Stimulated activated CD4-positive, alpha-beta T cell treated with anti-CD3 and anti-CD28 coated beads, Interleukin-12 subunit alpha, Interleukin-12 subunit beta, amount 100 ng/mL, for 48 hours (primary cell): ENCODE results near the gene RAB33B.

ENCODE experiments used
- DNase-seq, 3 donors: peaks; one replicate each; pipeline ENCODE4 v3.0.0-alpha.2; 2020; ENCODE audit warnings: low read depth in 2 of 3, low spot score in 1 of 3

The RAB33B gene

DNA sequence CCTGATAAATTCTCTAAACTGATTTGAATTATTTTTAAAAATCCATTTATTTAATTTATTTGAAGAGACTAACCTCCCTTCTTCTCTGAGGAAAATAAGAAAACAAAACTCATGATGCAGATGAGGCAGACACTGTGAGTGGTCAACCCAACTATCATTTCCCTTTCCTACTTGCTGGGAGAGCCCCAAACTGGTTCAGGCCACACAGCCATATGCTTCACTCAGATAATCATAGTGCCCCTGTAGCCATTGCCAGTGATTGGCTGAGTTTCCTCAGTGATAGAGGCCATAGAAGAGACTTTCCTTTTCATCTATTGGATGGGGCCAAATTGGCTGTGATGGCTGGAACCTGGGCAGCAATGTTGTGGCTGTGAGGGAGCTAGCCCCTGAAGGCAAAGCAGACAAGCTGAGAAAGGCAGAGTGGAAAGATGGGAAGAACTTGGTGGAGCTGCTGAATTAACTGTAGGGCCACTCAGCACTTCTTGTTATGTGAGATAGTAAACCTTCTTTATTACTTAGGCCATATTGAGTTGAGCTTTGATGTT, 49.8 kb downstream of the RAB33B start:
- no peak for DNase-seq

- no peak for DNase-seq
Observed at GRCh38 chr4:139506774-139507173, 52.9 kb downstream of the RAB33B start.

- no peak for DNase-seq
Observed at GRCh38 chr4:139508581-139509237, 54.8 kb downstream of the RAB33B start.

DNA sequence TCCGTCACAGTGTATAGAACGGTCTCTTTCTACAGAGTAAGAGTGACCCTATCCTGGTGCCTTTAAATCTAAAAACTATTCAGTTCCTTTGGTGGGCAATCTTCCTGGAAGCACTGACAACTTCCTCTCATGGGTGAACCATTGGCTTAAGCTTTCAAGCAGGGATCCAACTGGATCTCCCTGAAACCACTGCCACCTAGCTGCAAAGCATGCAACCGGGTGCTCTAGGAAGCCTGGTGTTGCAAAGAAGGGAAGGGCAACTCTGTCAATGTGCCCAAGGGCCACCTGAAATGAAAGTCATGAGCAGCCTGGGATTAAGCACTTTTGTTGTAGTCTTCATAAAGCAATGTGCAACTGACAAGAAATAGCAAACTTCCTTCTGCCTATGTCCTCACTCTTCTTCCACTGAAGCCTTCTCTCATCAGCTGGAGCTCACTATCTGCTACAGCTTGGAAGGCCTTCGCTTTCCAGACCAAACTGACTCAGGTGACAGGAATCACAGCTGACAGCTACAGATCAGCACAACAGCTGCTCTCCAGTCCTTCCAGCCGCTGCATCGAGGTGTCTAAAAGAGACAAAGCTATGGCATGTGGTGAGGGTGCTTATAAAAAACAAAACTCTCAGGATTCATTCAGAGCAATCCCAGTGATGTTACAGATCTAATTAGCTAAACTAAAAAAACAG, 55.9 kb downstream of the RAB33B start:
- no peak for DNase-seq

DNA sequence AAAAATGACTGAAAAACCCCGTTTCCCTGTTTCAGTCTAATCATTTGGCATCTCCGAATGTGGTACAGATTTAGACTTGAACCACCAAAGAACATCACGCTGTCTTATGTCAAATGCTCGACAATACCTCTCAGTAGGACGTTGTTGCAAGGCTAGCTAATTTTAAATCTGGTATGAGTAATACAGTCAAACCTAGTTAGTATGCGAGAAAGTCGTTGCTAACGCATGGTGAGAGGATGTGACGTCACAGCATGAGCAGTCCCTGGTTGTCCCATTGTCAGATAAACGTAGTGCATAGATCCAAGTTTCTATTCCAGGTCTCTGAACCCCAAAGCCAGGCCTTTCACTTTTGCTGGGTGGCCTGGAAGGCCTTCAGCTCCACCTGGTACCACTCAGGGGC, 57.4 kb downstream of the RAB33B start:
- no peak for DNase-seq

DNA sequence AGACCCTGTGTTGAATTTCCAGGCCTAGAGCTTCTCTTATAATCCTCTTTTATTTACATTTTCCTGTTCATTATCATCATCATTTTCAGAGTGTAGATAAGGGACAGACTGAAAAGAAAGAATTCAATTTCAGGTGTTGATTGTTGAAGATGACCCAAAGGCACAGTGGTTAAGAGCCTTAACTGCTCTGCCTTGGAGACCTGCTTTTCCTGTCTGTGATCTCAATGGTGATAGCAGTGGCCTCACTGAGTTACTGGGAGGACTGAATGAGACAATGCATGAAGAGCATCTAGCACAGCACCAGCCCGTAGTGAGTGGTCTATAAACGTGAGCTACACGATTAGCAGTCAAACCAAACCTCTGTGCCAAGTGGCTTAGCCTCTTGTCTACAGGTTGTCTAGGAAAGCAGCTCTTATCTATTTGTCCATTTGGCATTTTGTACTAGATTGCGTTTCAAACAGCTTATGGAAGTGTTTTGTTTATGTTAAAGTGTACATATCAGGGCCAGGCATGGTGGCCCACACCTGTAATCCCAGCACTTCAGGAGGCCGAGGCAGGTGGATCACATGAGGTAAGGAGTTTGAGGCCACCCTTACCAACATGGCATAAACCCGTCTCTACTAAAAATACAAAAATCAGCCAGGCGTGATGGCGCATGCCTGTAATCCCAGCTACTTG, 60.6 kb downstream of the RAB33B start:
- DNase-seq, result no peak

DNA sequence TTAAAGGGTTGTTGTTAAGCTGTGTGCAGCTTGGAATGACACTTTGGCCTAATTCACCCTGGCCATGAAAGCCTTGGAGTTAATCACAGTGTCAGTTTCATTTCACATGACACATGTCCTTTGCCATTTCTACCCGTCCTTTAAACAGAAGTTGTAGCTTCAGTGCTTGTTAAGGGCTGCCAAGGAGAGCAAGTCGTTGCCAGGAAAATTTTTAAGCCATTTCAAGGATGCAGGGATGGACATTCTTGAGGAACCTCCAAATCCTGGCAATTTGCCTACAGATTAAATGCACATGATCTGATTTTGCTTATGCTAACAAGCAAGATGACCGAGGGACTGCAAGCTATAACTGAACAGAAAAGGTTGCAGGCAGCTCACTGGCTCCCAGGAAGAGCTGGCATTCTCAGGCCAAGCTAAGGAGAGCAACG, 61.6 kb downstream of the RAB33B start:
- DNase-seq, result no peak

GRCh38 chr4:139521754-139522401, 68.0 kb downstream of the RAB33B start:
- no peak for DNase-seq

- DNase-seq, result no peak
Observed at GRCh38 chr4:139522457-139522856, 68.5 kb downstream of the RAB33B start.

DNA sequence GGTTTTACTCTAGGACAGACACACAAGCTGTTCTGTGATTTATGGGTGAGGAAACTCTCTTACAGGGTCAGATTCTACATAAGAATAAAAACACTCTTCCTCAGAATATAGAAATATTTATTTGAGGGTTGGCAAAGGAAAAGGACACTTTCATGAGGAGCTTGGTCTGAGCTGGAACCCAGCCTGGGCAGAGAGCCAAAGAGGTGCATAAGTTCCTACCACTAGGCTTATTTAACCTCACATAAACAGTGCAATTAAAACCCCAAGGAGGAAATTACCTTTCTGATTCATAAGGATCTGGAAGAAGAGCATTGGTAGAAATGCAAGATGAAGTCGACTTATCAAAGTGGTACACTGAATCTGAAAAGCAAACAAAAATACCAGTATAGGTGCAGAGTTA, 69.2 kb downstream of the RAB33B start:
- no peak for DNase-seq

GRCh38 chr4:139524062-139524631, 70.2 kb downstream of the RAB33B start:
- no peak for DNase-seq

DNA sequence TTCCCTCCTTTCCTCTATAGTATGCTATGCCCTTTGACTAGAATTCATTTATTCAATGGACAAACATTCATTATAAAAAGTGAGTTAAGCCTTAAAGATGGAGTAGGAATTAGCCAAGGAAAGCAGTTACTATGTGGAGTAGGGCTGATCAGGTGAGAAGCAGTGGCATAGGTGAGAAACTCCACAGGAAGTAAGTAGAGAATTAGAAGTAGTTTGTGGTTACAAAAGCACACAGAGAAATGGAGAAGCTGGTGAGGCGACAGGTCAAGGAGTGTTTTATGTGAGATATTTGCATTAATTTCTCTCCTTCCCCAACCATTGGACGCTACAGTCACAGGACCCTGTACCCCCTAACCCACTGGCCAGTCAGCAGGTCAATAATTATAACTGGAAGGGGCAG, 71.5 kb downstream of the RAB33B start:
- no peak for DNase-seq
